PFSK-1 (cell line): ENCODE measurements around the gene PTN.

ENCODE experiments used
- POLR2AphosphoS5 ChIP-seq: IDR thresholded peaks from 2 replicates; pipeline ENCODE4 v1.6.1; 2012; ENCODE audit warnings: low read depth, mild to moderate bottlenecking, control low read depth, low read length, moderate library complexity
- SIN3A ChIP-seq: IDR thresholded peaks from 2 replicates; pipeline ENCODE4 v1.6.1; 2012; ENCODE audit warnings: mild to moderate bottlenecking, low read length, moderate library complexity, borderline replicate concordance; ENCODE audit not compliant: insufficient read depth
- TAF1 ChIP-seq: IDR thresholded peaks from 2 replicates; pipeline ENCODE4 v1.6.1; 2012; ENCODE audit warnings: low read length, control low read depth, borderline replicate concordance; ENCODE audit not compliant: insufficient read depth
- TF ChIP-seq, protein P1 (sequence below), 2 experiments: IDR thresholded peaks; 2 replicates each; pipeline versions ENCODE4 v1.6.1 to v1.8.0; 2011 to 2012; ENCODE audit warnings: low read depth in 2 of 2, low read length in 2 of 2, control low read depth in 1 of 2, inconsistent platforms in 1 of 2, mild to moderate bottlenecking in 1 of 2, moderate library complexity in 1 of 2; ENCODE audit not compliant: insufficient read depth in 1 of 2

DNA sequence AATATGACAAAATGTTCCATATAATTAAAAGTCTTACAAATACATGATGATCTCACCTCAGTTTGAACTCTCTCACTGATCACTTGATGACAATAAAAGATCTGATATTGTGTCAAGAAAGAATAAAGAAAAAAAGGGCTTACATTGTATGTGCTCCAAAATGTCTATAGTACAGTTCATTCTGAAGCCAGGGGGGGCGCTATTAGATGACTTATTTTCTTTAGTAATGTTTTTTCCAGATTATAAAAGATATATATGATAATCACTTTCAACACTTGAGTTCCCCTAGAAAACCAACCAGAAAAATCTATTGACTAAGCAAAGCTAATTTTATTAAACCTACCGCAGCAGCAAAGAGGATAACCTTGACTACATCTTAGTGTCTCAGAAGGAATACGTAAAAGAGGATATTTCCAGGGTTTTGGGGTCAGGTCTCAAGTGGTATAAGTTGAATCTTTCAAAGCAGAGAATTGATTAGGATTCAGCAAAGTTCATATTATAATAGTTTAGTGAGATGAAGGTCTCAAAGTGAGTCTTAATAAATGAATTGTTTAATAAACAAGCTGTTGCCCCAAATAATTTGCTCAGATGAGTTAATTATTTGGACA is 55.8 kb downstream of the PTN start:
- TF ChIP-seq SIN3A (no peak), POLR2AphosphoS5 (no peak), TAF1 (no peak)
- TF ChIP-seq, protein P1, sequence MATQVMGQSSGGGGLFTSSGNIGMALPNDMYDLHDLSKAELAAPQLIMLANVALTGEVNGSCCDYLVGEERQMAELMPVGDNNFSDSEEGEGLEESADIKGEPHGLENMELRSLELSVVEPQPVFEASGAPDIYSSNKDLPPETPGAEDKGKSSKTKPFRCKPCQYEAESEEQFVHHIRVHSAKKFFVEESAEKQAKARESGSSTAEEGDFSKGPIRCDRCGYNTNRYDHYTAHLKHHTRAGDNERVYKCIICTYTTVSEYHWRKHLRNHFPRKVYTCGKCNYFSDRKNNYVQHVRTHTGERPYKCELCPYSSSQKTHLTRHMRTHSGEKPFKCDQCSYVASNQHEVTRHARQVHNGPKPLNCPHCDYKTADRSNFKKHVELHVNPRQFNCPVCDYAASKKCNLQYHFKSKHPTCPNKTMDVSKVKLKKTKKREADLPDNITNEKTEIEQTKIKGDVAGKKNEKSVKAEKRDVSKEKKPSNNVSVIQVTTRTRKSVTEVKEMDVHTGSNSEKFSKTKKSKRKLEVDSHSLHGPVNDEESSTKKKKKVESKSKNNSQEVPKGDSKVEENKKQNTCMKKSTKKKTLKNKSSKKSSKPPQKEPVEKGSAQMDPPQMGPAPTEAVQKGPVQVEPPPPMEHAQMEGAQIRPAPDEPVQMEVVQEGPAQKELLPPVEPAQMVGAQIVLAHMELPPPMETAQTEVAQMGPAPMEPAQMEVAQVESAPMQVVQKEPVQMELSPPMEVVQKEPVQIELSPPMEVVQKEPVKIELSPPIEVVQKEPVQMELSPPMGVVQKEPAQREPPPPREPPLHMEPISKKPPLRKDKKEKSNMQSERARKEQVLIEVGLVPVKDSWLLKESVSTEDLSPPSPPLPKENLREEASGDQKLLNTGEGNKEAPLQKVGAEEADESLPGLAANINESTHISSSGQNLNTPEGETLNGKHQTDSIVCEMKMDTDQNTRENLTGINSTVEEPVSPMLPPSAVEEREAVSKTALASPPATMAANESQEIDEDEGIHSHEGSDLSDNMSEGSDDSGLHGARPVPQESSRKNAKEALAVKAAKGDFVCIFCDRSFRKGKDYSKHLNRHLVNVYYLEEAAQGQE (IDR thresholded peaks at IDR 0.05; ENCODE audit: insufficient read depth in 1 of 2, low read depth in 2 of 2, low read length in 2 of 2), result no peak
